Vagina (tissue), 2 donors: ENCODE data around the gene PGP.

Experiments used
- POLR2A ChIP-seq, 2 donors: fragments of 450-650 bp; IDR thresholded peaks; one replicate each; pipeline ENCODE4 v1.6.1; 2017; ENCODE audit warnings: antibody characterized with exemption in 2 of 2, mild to moderate bottlenecking in 2 of 2, moderate library complexity in 2 of 2
- POLR2AphosphoS5 ChIP-seq, 2 donors: sonication (generic); formaldehyde crosslinking; IDR thresholded peaks; one replicate each; pipeline ENCODE4 v1.9.0; 2017; ENCODE audit warnings: antibody characterized with exemption in 2 of 2, mild to moderate bottlenecking in 2 of 2, low read depth in 1 of 2; ENCODE audit not compliant: insufficient read depth in 1 of 2
- TF ChIP-seq, protein P1 (sequence below), 3 experiments: fragments of 450-650 bp in 2 of 3; fragments of 200-600 bp in 1 of 3; sonication (generic) in 1 of 3; IDR thresholded peaks; one replicate each; pipeline ENCODE4 v1.5.1; 2017 to 2019; ENCODE audit warnings: antibody characterized with exemption in 3 of 3, mild to moderate bottlenecking in 2 of 3, moderate library complexity in 2 of 3

DNA sequence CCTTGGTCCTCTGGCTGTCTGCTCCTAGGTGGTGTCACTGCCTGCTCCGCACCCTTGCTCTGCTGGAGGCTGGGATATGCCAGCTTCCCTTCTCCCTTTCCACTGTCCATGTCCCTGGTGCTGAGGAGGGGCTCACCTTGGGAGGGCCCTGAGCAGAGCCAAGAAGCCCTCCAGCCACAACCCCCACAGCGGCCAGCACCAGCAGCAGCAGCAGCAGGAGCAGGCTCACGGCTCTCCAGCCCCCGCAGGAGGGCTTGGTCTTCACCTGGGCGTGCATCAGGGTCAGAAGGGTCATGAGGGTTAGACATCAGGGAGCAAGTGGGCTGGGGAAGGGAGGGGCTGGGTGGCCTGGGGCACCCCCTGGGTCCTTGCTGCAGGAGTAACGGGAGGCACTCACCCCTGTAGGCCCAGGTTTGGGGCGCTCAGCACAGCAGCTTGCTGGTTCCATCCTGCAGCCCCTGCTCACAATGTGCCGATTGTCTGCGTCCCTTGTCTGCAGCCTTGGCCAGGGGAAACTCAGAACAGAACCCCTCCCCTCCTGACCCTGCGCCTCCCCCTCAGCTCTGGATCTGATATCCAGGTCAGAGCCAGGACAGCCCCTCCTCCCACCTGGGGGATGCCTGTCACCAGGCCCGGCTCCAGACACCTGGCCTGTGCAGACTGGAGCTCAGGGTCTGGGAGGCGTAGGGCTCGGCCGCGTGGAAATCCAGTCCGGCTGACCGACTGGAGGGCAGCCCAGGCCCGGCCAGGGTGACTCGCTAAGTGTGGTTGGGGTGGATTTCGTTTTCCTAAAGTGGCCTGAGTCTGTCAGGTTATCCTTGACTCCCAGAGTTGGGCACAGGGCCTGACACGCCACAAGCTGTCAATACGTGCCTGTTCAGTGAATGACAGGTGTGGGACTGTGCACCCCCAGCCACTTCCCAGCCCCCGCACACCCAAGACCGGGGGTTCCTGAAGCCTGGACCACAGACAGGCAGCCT lies 4.0 kb downstream of the PGP start, which contains the start of gene BRICD5:
- TF ChIP-seq, protein P1, sequence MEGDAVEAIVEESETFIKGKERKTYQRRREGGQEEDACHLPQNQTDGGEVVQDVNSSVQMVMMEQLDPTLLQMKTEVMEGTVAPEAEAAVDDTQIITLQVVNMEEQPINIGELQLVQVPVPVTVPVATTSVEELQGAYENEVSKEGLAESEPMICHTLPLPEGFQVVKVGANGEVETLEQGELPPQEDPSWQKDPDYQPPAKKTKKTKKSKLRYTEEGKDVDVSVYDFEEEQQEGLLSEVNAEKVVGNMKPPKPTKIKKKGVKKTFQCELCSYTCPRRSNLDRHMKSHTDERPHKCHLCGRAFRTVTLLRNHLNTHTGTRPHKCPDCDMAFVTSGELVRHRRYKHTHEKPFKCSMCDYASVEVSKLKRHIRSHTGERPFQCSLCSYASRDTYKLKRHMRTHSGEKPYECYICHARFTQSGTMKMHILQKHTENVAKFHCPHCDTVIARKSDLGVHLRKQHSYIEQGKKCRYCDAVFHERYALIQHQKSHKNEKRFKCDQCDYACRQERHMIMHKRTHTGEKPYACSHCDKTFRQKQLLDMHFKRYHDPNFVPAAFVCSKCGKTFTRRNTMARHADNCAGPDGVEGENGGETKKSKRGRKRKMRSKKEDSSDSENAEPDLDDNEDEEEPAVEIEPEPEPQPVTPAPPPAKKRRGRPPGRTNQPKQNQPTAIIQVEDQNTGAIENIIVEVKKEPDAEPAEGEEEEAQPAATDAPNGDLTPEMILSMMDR (IDR thresholded peaks at IDR 0.05) = no peak
- no peak for TF ChIP-seq POLR2A (IDR thresholded peaks at IDR 0.05)
- TF ChIP-seq POLR2AphosphoS5 (IDR thresholded peaks at IDR 0.05; ENCODE audit: insufficient read depth in 1 of 2, low read depth in 1 of 2) = no peak
